Measurements from ENCODE around the gene SGCD. TPM values are rescaled to one million over a fixed set of nuclear protein-coding genes. Genes with fewer than 3 reads are reported as not detected.

Gene SGCD
- total and polyA plus RNA-seq, 8 donors, result 10.4 to 15.8 (median 12.5) TPM

- DNase-seq, result no peak
- intact Hi-C loops (cut with DNase I), result no loop called here
- Histone ChIP-seq H3K4me1 (no peaks in the 10 kb centered on the region), H3K27ac (no peak overlapping the region), H3K27me3 (no peaks in the 10 kb centered on the region), H3K36me3 (no peaks in the 10 kb centered on the region), H3K4me3 (no peak overlapping the region), H3K9me3 (no peaks in the 10 kb centered on the region)
- no peak for ATAC-seq
- TF ChIP-seq, protein P1, sequence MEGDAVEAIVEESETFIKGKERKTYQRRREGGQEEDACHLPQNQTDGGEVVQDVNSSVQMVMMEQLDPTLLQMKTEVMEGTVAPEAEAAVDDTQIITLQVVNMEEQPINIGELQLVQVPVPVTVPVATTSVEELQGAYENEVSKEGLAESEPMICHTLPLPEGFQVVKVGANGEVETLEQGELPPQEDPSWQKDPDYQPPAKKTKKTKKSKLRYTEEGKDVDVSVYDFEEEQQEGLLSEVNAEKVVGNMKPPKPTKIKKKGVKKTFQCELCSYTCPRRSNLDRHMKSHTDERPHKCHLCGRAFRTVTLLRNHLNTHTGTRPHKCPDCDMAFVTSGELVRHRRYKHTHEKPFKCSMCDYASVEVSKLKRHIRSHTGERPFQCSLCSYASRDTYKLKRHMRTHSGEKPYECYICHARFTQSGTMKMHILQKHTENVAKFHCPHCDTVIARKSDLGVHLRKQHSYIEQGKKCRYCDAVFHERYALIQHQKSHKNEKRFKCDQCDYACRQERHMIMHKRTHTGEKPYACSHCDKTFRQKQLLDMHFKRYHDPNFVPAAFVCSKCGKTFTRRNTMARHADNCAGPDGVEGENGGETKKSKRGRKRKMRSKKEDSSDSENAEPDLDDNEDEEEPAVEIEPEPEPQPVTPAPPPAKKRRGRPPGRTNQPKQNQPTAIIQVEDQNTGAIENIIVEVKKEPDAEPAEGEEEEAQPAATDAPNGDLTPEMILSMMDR (IDR thresholded peaks at IDR 0.05), result no peak
These were observed 74.8 kb downstream of the SGCD start for GRCh38 chr5:156401804-156402203.

DNA sequence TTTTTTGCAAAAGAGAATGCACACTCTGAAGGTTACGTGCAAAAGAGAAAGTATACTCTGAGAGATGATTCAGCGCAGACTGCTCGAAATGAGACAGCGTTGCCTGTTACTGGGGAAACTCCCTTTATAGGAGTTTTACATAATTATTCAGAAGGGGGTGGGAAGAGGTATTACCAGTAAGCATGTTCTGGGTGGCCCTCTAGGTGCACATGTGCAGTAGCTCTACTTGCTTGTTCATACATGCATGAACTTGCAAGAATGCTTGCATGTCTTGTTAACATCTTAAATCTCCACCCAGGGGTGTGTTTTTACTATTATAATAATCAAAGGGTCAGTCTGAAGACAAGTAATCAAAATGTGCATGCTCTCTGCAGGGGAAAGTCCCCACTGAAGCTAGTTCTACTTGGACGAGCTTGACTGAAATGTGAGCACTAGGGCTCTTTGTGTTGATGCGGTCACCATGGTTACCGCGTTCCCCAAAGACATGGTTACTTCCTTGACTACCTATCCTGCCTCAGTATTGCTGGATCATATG lies 75.5 kb downstream of the SGCD start:
- no peak for ATAC-seq
- no peaks in the 10 kb centered on the region for H3K36me3 ChIP-seq
- no peaks in the 10 kb centered on the region for H3K4me1 ChIP-seq
- H3K27me3 ChIP-seq, result no peaks in the 10 kb centered on the region
- H3K9me3 ChIP-seq, result no peaks in the 10 kb centered on the region
- intact Hi-C loops (cut with DNase I), result no loop called here
- H3K27ac ChIP-seq, result no peak overlapping the region
- DNase-seq, result no peak
- TF ChIP-seq, protein P1 (IDR thresholded peaks at IDR 0.05), result no peak
- no peak overlapping the region for H3K4me3 ChIP-seq

GRCh38 chr5:156405988-156406387 lies 79.0 kb downstream of the SGCD start:
- Histone ChIP-seq H3K27ac (no peak overlapping the region), H3K36me3 (no peaks in the 10 kb centered on the region), H3K27me3 (no peaks in the 10 kb centered on the region), H3K4me1 (no peaks in the 10 kb centered on the region), H3K9me3 (no peaks in the 10 kb centered on the region), H3K4me3 (no peak overlapping the region)
- DNase-seq (no peak), ATAC-seq (no peak)
- TF ChIP-seq, protein P1 (IDR thresholded peaks at IDR 0.05), result no peak
- intact Hi-C loops (cut with DNase I), result no loop called here

DNA sequence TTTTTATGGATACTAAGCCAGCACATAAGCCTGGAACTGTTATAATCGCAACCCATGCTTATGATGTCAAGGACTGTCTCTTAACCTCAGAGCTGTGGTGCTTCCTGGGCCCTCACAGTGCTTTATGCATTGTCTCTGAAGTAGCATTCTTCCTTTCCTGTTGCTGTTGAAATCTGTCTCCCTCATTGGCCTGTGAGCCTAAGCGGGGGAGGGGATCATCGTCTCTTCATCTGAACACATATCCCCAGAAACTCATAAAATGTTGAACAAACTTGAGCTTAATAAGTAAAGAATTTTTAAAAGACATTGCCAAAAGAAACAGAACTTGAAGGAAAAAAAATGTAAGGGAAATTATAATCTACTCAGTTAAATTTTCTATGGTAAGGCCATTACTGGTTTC lies 80.3 kb downstream of the SGCD start:
- DNase-seq (no peak), ATAC-seq (no peak)
- no peaks in the 10 kb centered on the region for H3K9me3 ChIP-seq
- no peaks in the 10 kb centered on the region for H3K4me1 ChIP-seq
- no peaks in the 10 kb centered on the region for H3K27me3 ChIP-seq
- intact Hi-C loops (cut with DNase I), result no loop called here
- no peak overlapping the region for H3K4me3 ChIP-seq
- no peaks in the 10 kb centered on the region for H3K36me3 ChIP-seq
- no peak overlapping the region for H3K27ac ChIP-seq
- TF ChIP-seq, protein P1 (IDR thresholded peaks at IDR 0.05), result no peak

DNA sequence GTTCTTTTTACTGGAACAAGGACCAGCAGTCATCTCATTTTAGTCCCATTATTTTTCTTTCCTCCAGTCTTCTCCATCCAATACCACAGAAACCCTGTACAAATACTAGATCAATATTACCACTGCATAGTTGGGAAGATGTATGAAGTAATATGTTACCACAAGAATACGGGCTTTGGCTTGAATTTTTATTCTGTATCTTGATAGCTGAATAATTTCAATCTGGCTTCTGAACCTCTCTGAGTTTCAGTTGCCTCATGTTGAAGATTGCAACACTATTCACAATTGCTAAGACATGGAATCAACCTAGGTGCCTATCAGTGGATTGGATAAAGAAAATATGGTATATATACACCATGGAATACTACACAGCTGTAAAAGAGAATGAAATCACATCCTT lies 82.9 kb downstream of the SGCD start:
- TF ChIP-seq, protein P1 (IDR thresholded peaks at IDR 0.05), result no peak
- no peak overlapping the region for H3K27ac ChIP-seq
- ATAC-seq, result no peak
- no peak overlapping the region for H3K4me3 ChIP-seq
- DNase-seq, result no peak
- no peaks in the 10 kb centered on the region for H3K4me1 ChIP-seq
- no peaks in the 10 kb centered on the region for H3K9me3 ChIP-seq
- no peaks in the 10 kb centered on the region for H3K27me3 ChIP-seq
- H3K36me3 ChIP-seq, result no peaks in the 10 kb centered on the region
- intact Hi-C loops (cut with DNase I), result no loop called here
